ENCODE data around the gene CPZ.
"Not testable (repeated sequence)": the region's sequence is repeated elsewhere in the genome, so short reads cannot be mapped to it uniquely, and the experiment has no call there.

DNA sequence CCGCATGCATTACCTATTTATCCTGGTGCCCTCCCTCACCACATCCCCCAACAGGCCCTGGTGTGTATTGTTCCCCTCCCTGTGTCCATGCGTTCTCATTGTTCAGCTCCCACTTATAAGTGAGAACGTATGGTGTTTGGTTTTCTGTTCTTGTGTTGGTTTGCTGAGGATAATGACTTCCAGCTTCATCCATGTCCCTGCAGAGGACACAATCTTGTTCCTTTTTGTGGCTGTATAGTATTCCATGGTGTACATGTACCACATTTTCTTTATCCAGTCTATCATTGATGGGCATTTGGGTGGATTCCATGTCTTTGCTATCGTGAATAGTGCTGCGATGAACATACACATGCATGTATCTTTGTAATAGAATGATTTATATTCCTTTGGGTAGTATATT, 61.6 kb downstream of the CPZ start:
- not testable (repeated sequence) for TF ChIP-seq POLR2A (IDR thresholded peaks at IDR 0.05)
- TF ChIP-seq, protein P1, sequence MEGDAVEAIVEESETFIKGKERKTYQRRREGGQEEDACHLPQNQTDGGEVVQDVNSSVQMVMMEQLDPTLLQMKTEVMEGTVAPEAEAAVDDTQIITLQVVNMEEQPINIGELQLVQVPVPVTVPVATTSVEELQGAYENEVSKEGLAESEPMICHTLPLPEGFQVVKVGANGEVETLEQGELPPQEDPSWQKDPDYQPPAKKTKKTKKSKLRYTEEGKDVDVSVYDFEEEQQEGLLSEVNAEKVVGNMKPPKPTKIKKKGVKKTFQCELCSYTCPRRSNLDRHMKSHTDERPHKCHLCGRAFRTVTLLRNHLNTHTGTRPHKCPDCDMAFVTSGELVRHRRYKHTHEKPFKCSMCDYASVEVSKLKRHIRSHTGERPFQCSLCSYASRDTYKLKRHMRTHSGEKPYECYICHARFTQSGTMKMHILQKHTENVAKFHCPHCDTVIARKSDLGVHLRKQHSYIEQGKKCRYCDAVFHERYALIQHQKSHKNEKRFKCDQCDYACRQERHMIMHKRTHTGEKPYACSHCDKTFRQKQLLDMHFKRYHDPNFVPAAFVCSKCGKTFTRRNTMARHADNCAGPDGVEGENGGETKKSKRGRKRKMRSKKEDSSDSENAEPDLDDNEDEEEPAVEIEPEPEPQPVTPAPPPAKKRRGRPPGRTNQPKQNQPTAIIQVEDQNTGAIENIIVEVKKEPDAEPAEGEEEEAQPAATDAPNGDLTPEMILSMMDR (IDR thresholded peaks at IDR 0.05), result not testable (repeated sequence)

Measured in Peyer's patch (tissue), 4 donors.